IMR-90 (cell line): ENCODE results near the gene GNB5. TPM values are rescaled to one million over a fixed set of nuclear protein-coding genes. Genes with fewer than 3 reads are reported as not detected.

Experiments
- ATAC-seq: fragments of 200-7000 bp; cut with Tn5 transposase; 2 replicates; pipeline ENCODE4 v1.9.1; 2020; ENCODE audit warnings: low read depth, mild to moderate bottlenecking, moderate library complexity
- BruUV-seq: library from RNA; stranded (reverse); fragments of 400-500 nt; replicated peaks from 2 replicates; lab custom pipeline; 2021; lab: Mats Ljungman, UMichigan
- CTCF ChIA-PET: fragments of 300-600 bp; formaldehyde crosslinking; extraction: SDS; loops from one replicate; lab custom pipeline; 2021; ENCODE audit warnings: antibody characterized with exemption; lab: Yijun Ruan, JAX
- POLR2A ChIA-PET: fragments of 300-600 bp; sonication (Branson Sonifier 250); formaldehyde crosslinking; loops from one replicate; lab custom pipeline; 2022; ENCODE audit warnings: antibody characterized with exemption; ENCODE audit not compliant: unreplicated experiment; lab: Charles Lee
- DNase-seq: peaks from one replicate; pipeline ENCODE4 v3.0.0; 2013
- H2AFZ ChIP-seq: replicated peaks from 2 replicates; pipeline ENCODE3; 2013; ENCODE audit warnings: low read length, mild to moderate bottlenecking; ENCODE audit not compliant: poor library complexity
- H2AK5ac ChIP-seq: 2 replicates; pipeline ENCODE4 v1.6.1; 2013; ENCODE audit warnings: low read depth, low read length, inconsistent platforms
- H2AK9ac ChIP-seq: replicated peaks from 2 replicates; pipeline ENCODE3; 2013; ENCODE audit warnings: mild to moderate bottlenecking, low read depth, low read length, moderate library complexity; ENCODE audit not compliant: poor library complexity
- H2BK120ac ChIP-seq: 2 replicates; pipeline ENCODE4 v1.6.1; 2013; ENCODE audit warnings: low read depth, low read length, inconsistent platforms
- H2BK15ac ChIP-seq: 3 replicates; pipeline ENCODE4 v1.6.1; 2013; ENCODE audit warnings: low read depth, low read length, inconsistent platforms
- H2BK20ac ChIP-seq: 2 replicates; pipeline ENCODE4 v1.6.1; 2013; ENCODE audit warnings: low read depth, mild to moderate bottlenecking, inconsistent platforms, low read length, moderate library complexity
- H2BK5ac ChIP-seq: 2 replicates; pipeline ENCODE4 v1.6.1; 2013; ENCODE audit warnings: mild to moderate bottlenecking, low read depth, low read length, inconsistent platforms; ENCODE audit not compliant: poor library complexity, severe bottlenecking
- H3K14ac ChIP-seq: replicated peaks from 2 replicates; pipeline ENCODE4 v1.6.1; 2013; ENCODE audit warnings: low read depth, low read length, inconsistent platforms
- H3K18ac ChIP-seq: 2 replicates; pipeline ENCODE4 v1.6.1; 2013; ENCODE audit warnings: low read depth, low read length, control low read depth
- H3K23ac ChIP-seq: 2 replicates; pipeline ENCODE4 v1.6.1; 2013; ENCODE audit warnings: low read depth, low read length, inconsistent platforms
- H3K27ac ChIP-seq: 2 replicates; pipeline ENCODE4 v1.5.1; 2013; ENCODE audit warnings: mild to moderate bottlenecking, control low read depth, low read length; ENCODE audit not compliant: insufficient read depth
- H3K27me3 ChIP-seq: 2 replicates; pipeline ENCODE4 v1.6.1; 2013; ENCODE audit warnings: low read length; ENCODE audit not compliant: control insufficient read depth, insufficient read depth
- H3K36me3 ChIP-seq: 2 replicates; pipeline ENCODE4 v1.6.1; 2013; ENCODE audit warnings: low read length, mixed read lengths; ENCODE audit not compliant: control insufficient read depth, insufficient read depth
- H3K4ac ChIP-seq: 2 replicates; pipeline ENCODE4 v1.6.1; 2013; ENCODE audit warnings: low read depth, low read length, inconsistent platforms
- H3K4me1 ChIP-seq: 2 replicates; pipeline ENCODE4 v1.6.1; 2013; ENCODE audit warnings: low read length, mixed read lengths; ENCODE audit not compliant: control insufficient read depth, insufficient read depth
- H3K4me2 ChIP-seq: 2 replicates; pipeline ENCODE4 v1.6.1; 2013; ENCODE audit warnings: low read depth, mild to moderate bottlenecking, control low read depth, low read length, moderate library complexity
- H3K4me3 ChIP-seq: 2 replicates; pipeline ENCODE4 v1.5.1; 2013; ENCODE audit warnings: low read depth, mild to moderate bottlenecking, control low read depth, low read length, moderate library complexity; ENCODE audit not compliant: insufficient read depth
- H3K56ac ChIP-seq: 2 replicates; pipeline ENCODE4 v1.6.1; 2013; ENCODE audit warnings: low read length, inconsistent platforms; ENCODE audit not compliant: insufficient read depth; ENCODE audit errors: extremely low read depth
- H3K79me1 ChIP-seq, 2 experiments: 2 replicates each; pipeline ENCODE4 v1.6.1; 2013; ENCODE audit warnings: low read length in 2 of 2, inconsistent platforms in 1 of 2, low read depth in 1 of 2
- H3K9ac ChIP-seq: 2 replicates; pipeline ENCODE4 v1.6.1; 2013; ENCODE audit warnings: low read depth, low read length, control low read depth
- H3K9me1 ChIP-seq: 2 replicates; pipeline ENCODE4 v1.6.1; 2013; ENCODE audit warnings: low read length, inconsistent platforms; ENCODE audit not compliant: insufficient read depth
- H3K9me3 ChIP-seq: 2 replicates; pipeline ENCODE4 v1.6.1; 2013; ENCODE audit warnings: low read length; ENCODE audit not compliant: control insufficient read depth, insufficient read depth
- H4K20me1 ChIP-seq: 2 replicates; pipeline ENCODE4 v1.6.1; 2013; ENCODE audit warnings: low read length, inconsistent platforms; ENCODE audit not compliant: insufficient read depth
- H4K5ac ChIP-seq: 2 replicates; pipeline ENCODE4 v1.6.1; 2013; ENCODE audit warnings: mild to moderate bottlenecking, low read depth, low read length, control low read depth
- H4K8ac ChIP-seq, 2 experiments: 2 replicates each; pipeline ENCODE4 v1.6.1; 2013; ENCODE audit warnings: low read depth in 2 of 2, low read length in 2 of 2, control low read depth in 1 of 2, inconsistent platforms in 1 of 2
- H4K91ac ChIP-seq: 2 replicates; pipeline ENCODE4 v1.6.1; 2013; ENCODE audit warnings: low read depth, low read length, inconsistent platforms; ENCODE audit not compliant: insufficient read depth
- BHLHE40 ChIP-seq: fragments of 150-350 bp; IDR thresholded peaks from 2 replicates; pipeline ENCODE4 v1.6.1; 2016; ENCODE audit warnings: mild to moderate bottlenecking, low read depth, low read length
- CEBPB ChIP-seq: IDR thresholded peaks from 2 replicates; pipeline ENCODE4 v1.6.1; 2012; ENCODE audit warnings: low read depth, low read length, improper control_type of control experiment
- FOS ChIP-seq: fragments of 150-350 bp; IDR thresholded peaks from 2 replicates; pipeline ENCODE4 v1.6.1; 2016; ENCODE audit warnings: low read depth, low read length
- MAFK ChIP-seq: IDR thresholded peaks from 2 replicates; pipeline ENCODE4 v1.6.1; 2012; ENCODE audit warnings: low read depth, low read length, improper control_type of control experiment
- NFE2L2 ChIP-seq: fragments of 150-350 bp; IDR thresholded peaks from 2 replicates; pipeline ENCODE4 v1.6.1; 2016; ENCODE audit warnings: low read depth, mild to moderate bottlenecking, low read length
- POLR2A ChIP-seq: IDR thresholded peaks from 2 replicates; pipeline ENCODE4 v1.6.1; 2012; ENCODE audit warnings: mild to moderate bottlenecking, low read depth, low read length
- RCOR1 ChIP-seq: IDR thresholded peaks from 2 replicates; pipeline ENCODE4 v1.6.1; 2012; ENCODE audit warnings: mild to moderate bottlenecking, low read length, improper control_type of control experiment; ENCODE audit not compliant: insufficient replicate concordance
- RFX5 ChIP-seq: IDR thresholded peaks from 2 replicates; pipeline ENCODE4 v1.8.0; 2012; ENCODE audit warnings: low read depth, mild to moderate bottlenecking, low read length, moderate library complexity
- SMC3 ChIP-seq: fragments of 150-350 bp; IDR thresholded peaks from 2 replicates; pipeline ENCODE4 v1.6.1; 2016; ENCODE audit warnings: low read depth, mild to moderate bottlenecking, antibody characterized with exemption, low read length, moderate library complexity
- WGBS, 2 experiments: methylation state at CpG; one replicate each; pipeline versions ENCODE4 v1.1.5 to v1.1.7; 2013; ENCODE audit warnings: missing lambda C conversion rate in 2 of 2; ENCODE audit not compliant: insufficient read length in 1 of 2; ENCODE audit errors: extremely low coverage in 2 of 2; 5-methylcytosine and 5-hydroxymethylcytosine counted together
- dilution Hi-C: fragments of 300-500 bp; cut with HindIII; formaldehyde crosslinking; loops from one replicate; pipeline ENCODE4 v1.14.3; 2018; ENCODE audit warnings: low sequenced_read_pairs; ENCODE audit not compliant: unreplicated experiment
- in situ Hi-C: fragments of 300-500 bp; cut with MboI; formaldehyde crosslinking; loops from 3 replicates; pipeline ENCODE4 v1.14.3; 2019; ENCODE audit warnings: low sequenced_read_pairs, inconsistent platforms, mixed read lengths
- intact Hi-C: fragments of 100-400 bp; cut with micrococcal nuclease; formaldehyde crosslinking; loops from 2 replicates; pipeline ENCODE4 v1.10.0; 2022
- polyA plus RNA-seq, 3 experiments: library from polyadenylated mRNA; depleted of rRNA; stranded (reverse); fragments of >200 nt; gene quantifications; 2 replicates each; pipeline ENCODE4 v1.2.3, GENCODE V29; 2012; ENCODE audit warnings: low replicate concordance in 1 of 3
- total RNA-seq: library from RNA; depleted of rRNA; stranded (reverse); fragments of >200 nt; gene quantifications from 2 replicates; pipeline ENCODE4 v1.2.3, GENCODE V29; 2012
- TF ChIP-seq, protein P1 (sequence below): fragments of 150-350 bp; IDR thresholded peaks from 2 replicates; pipeline ENCODE4 v1.6.1; 2016; ENCODE audit warnings: low read depth, mild to moderate bottlenecking, low read length, moderate library complexity, borderline replicate concordance
- TF ChIP-seq, protein P2 (sequence below): conservative IDR thresholded peaks from 2 replicates; pipeline ENCODE4 v1.5.1; 2012; ENCODE audit warnings: mild to moderate bottlenecking, low read depth, low read length, improper control_type of control experiment
- TF ChIP-seq, protein P3 (sequence below): fragments of 150-350 bp; IDR thresholded peaks from 2 replicates; pipeline ENCODE4 v1.6.1; 2017; ENCODE audit warnings: mild to moderate bottlenecking, antibody characterized with exemption, low read length, low read depth

The GNB5 gene
- total and polyA plus RNA-seq, 2 of the 4 experiments (the other 2 are of a cell fraction), result 27.7 to 33.2 TPM

DNA sequence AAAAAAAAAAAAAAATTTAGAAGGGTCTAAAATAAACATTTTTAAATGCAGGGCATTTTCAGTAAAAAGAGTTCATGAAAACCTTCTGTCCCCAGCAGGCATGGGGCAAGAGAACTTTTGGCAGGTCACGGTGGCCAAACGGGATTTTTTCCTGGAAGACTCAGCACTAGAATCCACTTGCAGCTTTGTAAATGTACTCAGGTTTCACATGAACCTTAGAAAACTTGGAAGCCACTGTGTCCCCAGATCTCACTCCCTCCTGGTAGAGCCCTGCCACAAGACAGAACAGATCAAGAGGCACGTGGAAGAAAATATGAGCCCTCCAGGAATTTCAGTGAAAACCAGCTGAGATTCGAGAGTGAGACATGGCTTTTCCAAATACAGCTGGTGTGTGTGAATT, 2.1 kb upstream of the GNB5 start:
- dilution Hi-C loops, result no loop called here
- POLR2A ChIA-PET, result no interaction called here
- no peak overlapping the region for H3K27ac ChIP-seq

More for the DNA sequence above, 2.1 kb upstream of the GNB5 start:
- intact Hi-C loops (no loop called here), in situ Hi-C loops (no loop called here)
- no peaks in the 10 kb centered on the region for H4K20me1 ChIP-seq
- ATAC-seq (no peak), DNase-seq (no peak)
- H2BK15ac ChIP-seq, result no peak overlapping the region
- peaks cover 3% of the 10 kb centered on the region; the same call in 1 of the 2 replicates for H3K4me1 ChIP-seq
- no peaks in the 10 kb centered on the region for H3K9me1 ChIP-seq
- BruUV-seq, result no TSS peak
- TF ChIP-seq BHLHE40, result no peak
- TF ChIP-seq, protein P1, sequence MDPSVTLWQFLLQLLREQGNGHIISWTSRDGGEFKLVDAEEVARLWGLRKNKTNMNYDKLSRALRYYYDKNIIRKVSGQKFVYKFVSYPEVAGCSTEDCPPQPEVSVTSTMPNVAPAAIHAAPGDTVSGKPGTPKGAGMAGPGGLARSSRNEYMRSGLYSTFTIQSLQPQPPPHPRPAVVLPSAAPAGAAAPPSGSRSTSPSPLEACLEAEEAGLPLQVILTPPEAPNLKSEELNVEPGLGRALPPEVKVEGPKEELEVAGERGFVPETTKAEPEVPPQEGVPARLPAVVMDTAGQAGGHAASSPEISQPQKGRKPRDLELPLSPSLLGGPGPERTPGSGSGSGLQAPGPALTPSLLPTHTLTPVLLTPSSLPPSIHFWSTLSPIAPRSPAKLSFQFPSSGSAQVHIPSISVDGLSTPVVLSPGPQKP, result no peak
- TF ChIP-seq MAFK, result no peak
- no peak for TF ChIP-seq CEBPB
- no peak for TF ChIP-seq POLR2A
- TF ChIP-seq SMC3, result no peak
- no peak for TF ChIP-seq NFE2L2
- no peak for TF ChIP-seq RCOR1
- no peak for TF ChIP-seq FOS
- TF ChIP-seq, protein P2, sequence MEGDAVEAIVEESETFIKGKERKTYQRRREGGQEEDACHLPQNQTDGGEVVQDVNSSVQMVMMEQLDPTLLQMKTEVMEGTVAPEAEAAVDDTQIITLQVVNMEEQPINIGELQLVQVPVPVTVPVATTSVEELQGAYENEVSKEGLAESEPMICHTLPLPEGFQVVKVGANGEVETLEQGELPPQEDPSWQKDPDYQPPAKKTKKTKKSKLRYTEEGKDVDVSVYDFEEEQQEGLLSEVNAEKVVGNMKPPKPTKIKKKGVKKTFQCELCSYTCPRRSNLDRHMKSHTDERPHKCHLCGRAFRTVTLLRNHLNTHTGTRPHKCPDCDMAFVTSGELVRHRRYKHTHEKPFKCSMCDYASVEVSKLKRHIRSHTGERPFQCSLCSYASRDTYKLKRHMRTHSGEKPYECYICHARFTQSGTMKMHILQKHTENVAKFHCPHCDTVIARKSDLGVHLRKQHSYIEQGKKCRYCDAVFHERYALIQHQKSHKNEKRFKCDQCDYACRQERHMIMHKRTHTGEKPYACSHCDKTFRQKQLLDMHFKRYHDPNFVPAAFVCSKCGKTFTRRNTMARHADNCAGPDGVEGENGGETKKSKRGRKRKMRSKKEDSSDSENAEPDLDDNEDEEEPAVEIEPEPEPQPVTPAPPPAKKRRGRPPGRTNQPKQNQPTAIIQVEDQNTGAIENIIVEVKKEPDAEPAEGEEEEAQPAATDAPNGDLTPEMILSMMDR, result no peak
- TF ChIP-seq RFX5, result no peak
- TF ChIP-seq, protein P3, sequence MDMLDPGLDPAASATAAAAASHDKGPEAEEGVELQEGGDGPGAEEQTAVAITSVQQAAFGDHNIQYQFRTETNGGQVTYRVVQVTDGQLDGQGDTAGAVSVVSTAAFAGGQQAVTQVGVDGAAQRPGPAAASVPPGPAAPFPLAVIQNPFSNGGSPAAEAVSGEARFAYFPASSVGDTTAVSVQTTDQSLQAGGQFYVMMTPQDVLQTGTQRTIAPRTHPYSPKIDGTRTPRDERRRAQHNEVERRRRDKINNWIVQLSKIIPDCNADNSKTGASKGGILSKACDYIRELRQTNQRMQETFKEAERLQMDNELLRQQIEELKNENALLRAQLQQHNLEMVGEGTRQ, result no peak
- H2AK9ac ChIP-seq, result no peak overlapping the region
- H3K4ac ChIP-seq, result no peak overlapping the region
- H2BK5ac ChIP-seq, result no peak overlapping the region
- H4K8ac ChIP-seq, result no peak overlapping the region
- peaks cover 13% of the 10 kb centered on the region for H3K27me3 ChIP-seq
- H3K4me2 ChIP-seq, result no peak overlapping the region; the same call in 1 of the 2 replicates
- no peaks in the 10 kb centered on the region for H3K36me3 ChIP-seq
- H4K5ac ChIP-seq, result no peak overlapping the region
- H3K56ac ChIP-seq, result no peak overlapping the region
- H3K18ac ChIP-seq, result no peak overlapping the region
- no peak overlapping the region for H2AK5ac ChIP-seq
- no peak overlapping the region for H4K91ac ChIP-seq
- H3K79me1 ChIP-seq, result no peaks in the 10 kb centered on the region
- H2AFZ ChIP-seq, result peak overlapping the region; percentile 66
- no peak overlapping the region for H2BK120ac ChIP-seq
- H2BK20ac ChIP-seq, result no peak overlapping the region
- H3K4me3 ChIP-seq, result no peak overlapping the region
- H3K9ac ChIP-seq, result no peak overlapping the region
- WGBS, 2 experiments, result 67% methylated on average over 2 of the region's 4 CpGs; no CpG with 5 or more reads in 1 of the 2 experiments
- CTCF ChIA-PET, result interaction anchor here (2.1 kb wide), 2 partner anchors 9 to 15 kb away, joined by 8 to 19 read pairs; no protein-coding TSS in a partner anchor
- H3K23ac ChIP-seq, result no peak overlapping the region
- no peaks in the 10 kb centered on the region for H3K9me3 ChIP-seq
- H3K14ac ChIP-seq, result no peak overlapping the region
